ENCODE results near the gene SLC45A1. TPM values are rescaled to one million over a fixed set of nuclear protein-coding genes. Genes with fewer than 3 reads are reported as not detected.
A peak's percentile ranks its signal among the peaks of the same experiment; 100 is the strongest.
"Not testable (repeated sequence)": the region's sequence is repeated elsewhere in the genome, so short reads cannot be mapped to it uniquely, and the experiment has no call there.

The SLC45A1 gene
- 1 to 10 TPM; 2.1 to 3.5 (median 2.8) TPM for total RNA-seq
- 2.5 TPM for polyA plus RNA-seq
- long read RNA-seq, donor 1, transcript SLC45A1-204 (5 exons, 1,747 nt), result major isoform, 5 of 9 reads
- long read RNA-seq, donor 1, partial matches to known transcripts, result 0 of 9 reads
- long read RNA-seq, donor 1, other reads (novel, unspliced or antisense), result 2 of 9 reads
- long read RNA-seq, donor 2, partial matches to known transcripts, result 1 of 7 reads
- long read RNA-seq, donor 2, other reads (novel, unspliced or antisense), result 3 of 7 reads
- long read RNA-seq, donor 3, transcript SLC45A1-204 (5 exons, 1,747 nt), result major isoform, 5 of 16 reads
- long read RNA-seq, donor 3, partial matches to known transcripts, result 1 of 16 reads
- long read RNA-seq, donor 3, other reads (novel, unspliced or antisense), result 6 of 16 reads
- long read RNA-seq, donor 4, partial matches to known transcripts, result 0 of 2 reads
- long read RNA-seq, donor 4, other reads (novel, unspliced or antisense), result 1 of 2 reads

- H3K4me1 ChIP-seq (ENCODE audit: control insufficient read depth, insufficient read depth, low read length), result no peaks in the 10 kb centered on the region
- H3K27me3 ChIP-seq (ENCODE audit: control insufficient read depth, insufficient read depth), result no peaks in the 10 kb centered on the region
- 8% methylated on average over 75 of the region's 75 CpGs for WGBS
These were observed at the start of gene SLC45A1 for GRCh38 chr1:8317647-8318381. SLC45A1 (plus strand) TSS chr1:8318114; CDS start chr1:8324330, 6,216 bp downstream.

GRCh38 chr1:8273036-8273435, 44.9 kb upstream of the SLC45A1 start:
- intact Hi-C loops (cut with DNase I), result no loop called here
- ATAC-seq (no peak), DNase-seq (no peak)
- 75% methylated on average over 4 of the region's 4 CpGs for WGBS
- Histone ChIP-seq H3K27me3 (ENCODE audit: control insufficient read depth, insufficient read depth) (no peaks in the 10 kb centered on the region), H3K9me3 (ENCODE audit: control insufficient read depth, low read length) (no peaks in the 10 kb centered on the region), H3K4me3 (ENCODE audit: low read length) (no peak overlapping the region), H3K27ac (ENCODE audit: low read length) (no peak overlapping the region), H3K4me1 (ENCODE audit: control insufficient read depth, insufficient read depth, low read length) (no peaks in the 10 kb centered on the region)

More at GRCh38 chr1:8317647-8318381, at the start of gene SLC45A1:
- Histone ChIP-seq H3K27ac (ENCODE audit: low read length) (no peak within 1 kb of the TSS), H3K9me3 (ENCODE audit: control insufficient read depth, low read length) (no peaks in the 10 kb centered on the region), H3K4me3 (ENCODE audit: low read length) (peak within 1 kb of the TSS; percentile 72)
- ATAC-seq (peak; percentile 90 to 92), DNase-seq (peak; percentile 85 to 95 (median 92))
- intact Hi-C loops (cut with DNase I), result loop anchor here in 3 of 4 donors (5.0 to 10.0 kb wide), 3 partner anchors 203 to 333 kb away; partner anchors contain the start of gene ERRFI1 (in 1 of the 3)

GRCh38 chr1:8274352-8274751, 43.6 kb upstream of the SLC45A1 start:
- intact Hi-C loops (cut with DNase I), result no loop called here
- Histone ChIP-seq H3K4me3 (ENCODE audit: low read length) (no peak overlapping the region), H3K9me3 (ENCODE audit: control insufficient read depth, low read length) (no peaks in the 10 kb centered on the region), H3K27me3 (ENCODE audit: control insufficient read depth, insufficient read depth) (no peaks in the 10 kb centered on the region), H3K27ac (ENCODE audit: low read length) (no peak overlapping the region), H3K4me1 (ENCODE audit: control insufficient read depth, insufficient read depth, low read length) (no peaks in the 10 kb centered on the region)
- WGBS, result 69% methylated on average over 8 of the region's 8 CpGs
- ATAC-seq, result no peak
- DNase-seq, result no peak

- Histone ChIP-seq H3K27ac (ENCODE audit: low read length) (no peak overlapping the region), H3K9me3 (ENCODE audit: control insufficient read depth, low read length) (no peaks in the 10 kb centered on the region), H3K4me1 (ENCODE audit: control insufficient read depth, insufficient read depth, low read length) (no peaks in the 10 kb centered on the region), H3K27me3 (ENCODE audit: control insufficient read depth, insufficient read depth) (no peaks in the 10 kb centered on the region), H3K4me3 (ENCODE audit: low read length) (no peak overlapping the region)
- DNase-seq, result no peak
- WGBS, result 89% methylated on average over 21 of the region's 21 CpGs
- no peak for ATAC-seq
- intact Hi-C loops (cut with DNase I), result no loop called here
These were observed 41.6 kb upstream of the SLC45A1 start for GRCh38 chr1:8276173-8276914.

- Histone ChIP-seq H3K27me3 (ENCODE audit: control insufficient read depth, insufficient read depth) (no peaks in the 10 kb centered on the region), H3K27ac (ENCODE audit: low read length) (no peak overlapping the region), H3K9me3 (ENCODE audit: control insufficient read depth, low read length) (no peaks in the 10 kb centered on the region), H3K4me1 (ENCODE audit: control insufficient read depth, insufficient read depth, low read length) (no peaks in the 10 kb centered on the region), H3K4me3 (ENCODE audit: low read length) (no peak overlapping the region)
- no peak for ATAC-seq
- 82% methylated on average over 4 of the region's 4 CpGs for WGBS
- intact Hi-C loops (cut with DNase I), result no loop called here
- no peak for DNase-seq
These were observed 41.0 kb upstream of the SLC45A1 start for GRCh38 chr1:8276932-8277331.

- H3K4me1 ChIP-seq (ENCODE audit: control insufficient read depth, insufficient read depth, low read length); H3K27ac ChIP-seq (ENCODE audit: low read length); H3K9me3 ChIP-seq (ENCODE audit: control insufficient read depth, low read length); intact Hi-C loops (cut with DNase I); DNase-seq; H3K4me3 ChIP-seq (ENCODE audit: low read length); ATAC-seq; H3K27me3 ChIP-seq (ENCODE audit: control insufficient read depth, insufficient read depth): not testable (repeated sequence)
- WGBS, result 79% methylated on average over 8 of the region's 8 CpGs
These were observed 39.2 kb upstream of the SLC45A1 start for GRCh38 chr1:8278677-8279076.

GRCh38 chr1:8281843-8282509, 35.9 kb upstream of the SLC45A1 start:
- no peak overlapping the region for H3K4me3 ChIP-seq (ENCODE audit: low read length)
- DNase-seq, result peak in 2 of 3 donors; percentile 63 to 71
- H3K4me1 ChIP-seq (ENCODE audit: control insufficient read depth, insufficient read depth, low read length), result no peaks in the 10 kb centered on the region
- no peak overlapping the region for H3K27ac ChIP-seq (ENCODE audit: low read length)
- intact Hi-C loops (cut with DNase I), result no loop called here
- H3K9me3 ChIP-seq (ENCODE audit: control insufficient read depth, low read length), result no peaks in the 10 kb centered on the region
- 44% methylated on average over 14 of the region's 14 CpGs for WGBS
- ATAC-seq, result peak; percentile 56 to 58
- no peaks in the 10 kb centered on the region for H3K27me3 ChIP-seq (ENCODE audit: control insufficient read depth, insufficient read depth)

GRCh38 chr1:8283058-8283884, 34.6 kb upstream of the SLC45A1 start:
- no peak overlapping the region for H3K4me3 ChIP-seq (ENCODE audit: low read length)
- no peaks in the 10 kb centered on the region for H3K27me3 ChIP-seq (ENCODE audit: control insufficient read depth, insufficient read depth)
- 76% methylated on average over 14 of the region's 14 CpGs for WGBS
- no peak overlapping the region for H3K27ac ChIP-seq (ENCODE audit: low read length)
- ATAC-seq (no peak), DNase-seq (peak in 1 of 3 donors; percentile 57)
- no peaks in the 10 kb centered on the region for H3K9me3 ChIP-seq (ENCODE audit: control insufficient read depth, low read length)
- no peaks in the 10 kb centered on the region for H3K4me1 ChIP-seq (ENCODE audit: control insufficient read depth, insufficient read depth, low read length)
- intact Hi-C loops (cut with DNase I), result no loop called here

- no peaks in the 10 kb centered on the region for H3K27me3 ChIP-seq (ENCODE audit: control insufficient read depth, insufficient read depth)
- 65% methylated on average over 5 of the region's 5 CpGs for WGBS
- H3K27ac ChIP-seq (ENCODE audit: low read length), result no peak overlapping the region
- H3K9me3 ChIP-seq (ENCODE audit: control insufficient read depth, low read length), result no peaks in the 10 kb centered on the region
- no peaks in the 10 kb centered on the region for H3K4me1 ChIP-seq (ENCODE audit: control insufficient read depth, insufficient read depth, low read length)
- DNase-seq (no peak), ATAC-seq (no peak)
- no peak overlapping the region for H3K4me3 ChIP-seq (ENCODE audit: low read length)
- intact Hi-C loops (cut with DNase I), result no loop called here
These were observed 33.8 kb upstream of the SLC45A1 start for GRCh38 chr1:8284127-8284526.

GRCh38 chr1:8285103-8285502, 32.8 kb upstream of the SLC45A1 start:
- H3K4me1 ChIP-seq (ENCODE audit: control insufficient read depth, insufficient read depth, low read length), result no peaks in the 10 kb centered on the region
- no peak for ATAC-seq
- no peak for DNase-seq
- no peak overlapping the region for H3K27ac ChIP-seq (ENCODE audit: low read length)
- no peak overlapping the region for H3K4me3 ChIP-seq (ENCODE audit: low read length)
- no peaks in the 10 kb centered on the region for H3K9me3 ChIP-seq (ENCODE audit: control insufficient read depth, low read length)
- 91% methylated on average over 4 of the region's 4 CpGs for WGBS
- intact Hi-C loops (cut with DNase I), result no loop called here
- H3K27me3 ChIP-seq (ENCODE audit: control insufficient read depth, insufficient read depth), result no peaks in the 10 kb centered on the region
